Measurements from ENCODE around the gene MIPEP.

Gene MIPEP

GRCh38 chr13:23817830-23818229 lies 71.4 kb downstream of the MIPEP start:
- DNase-seq (ENCODE audit: extremely low read depth, low read depth), result no peak
- TF ChIP-seq CTCF (IDR thresholded peaks at IDR 0.05; ENCODE audit: low read depth, low read length), result no peak

GRCh38 chr13:23817136-23817535 lies 72.1 kb downstream of the MIPEP start:
- DNase-seq (ENCODE audit: extremely low read depth, low read depth), result no peak
- TF ChIP-seq CTCF (IDR thresholded peaks at IDR 0.05; ENCODE audit: low read depth, low read length), result no peak

- no peak for TF ChIP-seq CTCF (IDR thresholded peaks at IDR 0.05; ENCODE audit: low read depth, low read length)
- no peak for DNase-seq (ENCODE audit: extremely low read depth, low read depth)
Observed at GRCh38 chr13:23813635-23814034, 75.6 kb downstream of the MIPEP start.

GRCh38 chr13:23811366-23812062 lies 77.7 kb downstream of the MIPEP start:
- no peak for TF ChIP-seq CTCF (IDR thresholded peaks at IDR 0.05; ENCODE audit: low read depth, low read length)
- DNase-seq (ENCODE audit: extremely low read depth, low read depth), result no peak

GRCh38 chr13:23810685-23811240 lies 78.4 kb downstream of the MIPEP start:
- no peak for DNase-seq (ENCODE audit: extremely low read depth, low read depth)
- TF ChIP-seq CTCF (IDR thresholded peaks at IDR 0.05; ENCODE audit: low read depth, low read length), result no peak

GRCh38 chr13:23808803-23809202 lies 80.4 kb downstream of the MIPEP start:
- no peak for DNase-seq (ENCODE audit: extremely low read depth, low read depth)
- no peak for TF ChIP-seq CTCF (IDR thresholded peaks at IDR 0.05; ENCODE audit: low read depth, low read length)

GRCh38 chr13:23806874-23807526 lies 82.2 kb downstream of the MIPEP start:
- no peak for DNase-seq (ENCODE audit: extremely low read depth, low read depth)
- TF ChIP-seq CTCF (IDR thresholded peaks at IDR 0.05; ENCODE audit: low read depth, low read length), result no peak
